NCI-H82 treated with DMSO at 0.1 percent for 48 hours (cell line): ENCODE measurements around the gene FAM171A2.

Source experiments
- DNase-seq: peaks from one replicate; lab custom pipeline; 2025; ENCODE audit not compliant: unreplicated experiment; lab: John Stamatoyannopoulos, UW

Gene FAM171A2

DNA sequence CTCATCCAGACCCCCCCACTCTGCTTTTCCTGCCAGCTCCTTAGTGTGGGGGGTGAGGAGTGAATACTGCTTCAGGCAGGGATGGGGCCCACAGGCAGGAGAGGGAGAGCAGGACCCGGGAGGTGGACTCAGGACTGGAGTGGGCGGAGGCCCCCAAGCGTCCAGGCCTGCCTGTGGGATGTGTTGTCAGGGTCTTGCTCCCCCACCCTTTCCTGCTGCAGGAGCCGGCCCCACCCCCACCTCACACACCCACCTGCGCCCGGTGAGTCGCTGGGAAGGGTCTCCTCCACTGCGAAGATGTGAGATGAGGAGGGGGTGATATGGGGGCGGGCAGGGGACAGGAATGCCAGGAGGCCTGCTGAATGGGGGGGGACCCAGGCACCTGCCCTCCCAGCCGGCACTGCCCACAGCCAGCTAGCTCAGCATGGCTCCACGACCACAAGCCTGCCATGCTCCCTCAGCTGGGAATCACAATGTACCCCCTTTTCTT lies 1.1 kb downstream of the FAM171A2 start:
- DNase-seq: no peak

DNA sequence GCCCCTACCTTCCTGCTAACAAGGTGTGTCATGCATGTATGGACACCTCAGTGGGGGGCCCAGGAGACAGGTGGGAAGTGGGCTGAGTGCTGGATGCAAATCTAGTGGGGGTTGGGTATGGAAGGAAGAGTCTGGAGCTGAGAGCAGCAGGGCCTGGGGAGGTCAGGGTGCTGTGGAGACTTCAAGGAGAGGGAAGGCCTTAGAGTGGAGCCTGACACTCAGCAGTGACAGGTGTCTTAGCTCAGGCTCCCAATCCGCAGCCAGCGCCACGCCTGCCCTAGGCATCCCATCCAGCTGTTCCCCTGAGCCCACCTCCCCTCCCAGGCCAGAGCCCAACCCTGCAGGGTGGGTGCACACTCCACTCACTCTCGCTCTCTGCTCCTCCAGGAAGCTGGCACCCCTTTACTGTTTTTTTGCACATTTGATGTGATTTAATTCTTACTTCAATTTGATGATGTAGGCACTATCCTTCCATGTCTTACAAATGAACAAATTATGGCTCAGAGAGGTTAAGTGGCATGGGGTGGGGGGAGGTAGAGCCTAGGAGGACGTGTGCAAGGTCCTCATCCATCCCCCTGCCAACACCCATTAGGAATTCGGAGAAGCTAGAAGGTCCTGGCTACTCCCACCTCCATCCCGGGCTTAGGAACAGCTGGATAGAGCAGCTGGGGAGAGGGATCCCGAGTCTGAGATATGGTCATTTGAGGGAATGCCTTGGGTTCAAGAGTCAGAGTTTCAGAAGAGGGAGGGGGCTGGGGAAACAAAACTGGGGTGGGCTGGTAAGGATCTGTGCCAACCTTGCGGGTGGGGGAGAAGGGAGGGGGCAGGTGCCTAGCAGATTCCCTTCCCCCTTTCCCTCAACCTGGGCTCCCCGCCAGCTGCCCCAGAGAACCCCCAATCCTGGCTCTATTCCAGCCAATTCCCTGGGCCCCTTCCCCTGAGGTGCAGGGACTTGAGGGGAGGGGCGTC lies 2.1 kb downstream of the FAM171A2 start:
- DNase-seq: no peak

DNA sequence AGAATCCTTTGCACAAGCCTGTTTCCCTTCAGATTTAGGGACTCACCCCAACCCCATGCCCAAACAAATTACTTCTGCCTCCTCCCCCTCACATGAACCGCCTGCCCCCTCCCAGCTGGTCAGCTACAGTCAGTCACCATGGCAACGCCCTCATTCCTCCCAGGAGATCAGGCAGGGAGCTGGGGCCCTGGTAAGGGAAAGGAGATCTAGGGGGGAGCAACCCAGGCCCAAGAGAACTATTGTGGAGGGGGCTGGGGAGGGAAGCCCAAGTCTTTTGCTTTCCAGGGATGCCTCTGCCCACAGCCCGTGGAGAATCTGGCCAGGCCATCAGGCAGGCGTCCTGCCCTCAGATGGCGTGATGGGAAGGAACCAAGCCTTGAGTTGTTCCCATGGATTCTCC lies 2.8 kb downstream of the FAM171A2 start:
- no peak for DNase-seq

DNA sequence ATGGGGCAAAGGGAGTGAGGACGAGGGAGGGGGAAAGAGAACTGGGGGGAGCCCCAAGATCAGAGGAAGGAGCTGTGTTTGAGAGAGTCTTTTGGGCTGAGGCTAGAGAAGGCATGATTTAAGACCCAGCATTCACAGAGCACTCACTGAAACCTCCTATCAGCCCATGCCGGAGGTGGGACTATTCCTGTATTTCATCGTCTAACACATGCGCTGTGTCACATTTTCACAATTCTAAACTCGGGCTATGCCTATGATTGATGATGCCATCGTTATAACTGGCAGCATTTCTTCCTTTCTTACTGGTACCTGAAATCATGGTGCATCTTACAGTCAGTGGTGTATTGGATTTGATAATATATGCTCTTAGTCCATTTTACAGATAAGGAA lies 3.5 kb downstream of the FAM171A2 start:
- DNase-seq: no peak

DNA sequence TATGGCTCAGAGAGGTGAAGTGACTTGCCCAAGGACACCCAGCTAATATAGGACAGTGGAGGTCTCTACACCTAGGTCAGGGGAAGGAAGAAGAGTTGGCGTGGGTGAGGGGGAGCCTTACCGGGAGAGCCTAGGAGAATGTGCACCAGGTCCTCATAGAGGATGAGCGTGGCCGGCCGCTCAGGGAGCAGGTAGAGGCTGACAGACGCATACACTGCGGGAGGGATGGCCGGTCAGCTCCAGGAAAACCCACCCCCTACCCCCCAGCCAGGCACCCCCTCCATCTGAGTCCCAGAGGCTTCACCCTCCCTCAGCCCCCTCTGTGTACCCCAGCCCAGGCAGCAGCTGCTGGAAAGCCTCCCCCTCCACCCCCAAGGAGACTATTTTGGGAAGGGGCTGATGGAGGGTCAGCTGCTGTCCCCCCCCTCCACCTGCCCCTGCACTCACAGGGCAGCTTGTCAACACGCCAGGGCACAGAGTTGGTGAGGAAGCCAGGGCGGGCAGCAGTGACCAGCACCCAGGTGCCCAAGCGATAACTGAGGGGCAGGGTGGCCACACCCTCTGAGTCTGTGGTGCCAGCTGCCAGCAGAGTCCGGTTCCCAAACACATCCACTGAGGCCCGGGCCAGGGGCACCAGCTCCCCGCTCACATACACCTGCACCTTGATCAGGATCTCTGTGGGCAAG lies 4.1 kb downstream of the FAM171A2 start:
- DNase-seq: no peak

DNA sequence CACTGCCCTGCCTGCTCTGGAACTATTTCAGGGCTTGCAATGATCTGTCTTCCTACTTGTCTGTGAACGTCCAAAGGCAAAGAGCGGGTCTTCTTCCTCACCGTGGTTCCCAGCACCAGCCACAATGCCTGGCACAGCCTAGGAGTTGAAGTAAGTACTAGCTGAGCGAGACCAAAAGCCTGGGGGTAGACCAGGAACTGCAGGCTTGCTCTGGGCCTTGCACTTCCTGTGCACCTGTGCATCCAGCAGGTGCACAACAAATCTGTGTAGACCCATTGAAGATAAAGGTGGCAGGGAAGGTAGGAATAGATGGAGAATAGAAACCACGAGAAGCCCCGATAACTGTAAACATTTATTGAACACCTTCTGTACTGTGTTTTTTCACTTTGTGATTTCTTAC lies 4.6 kb downstream of the FAM171A2 start:
- DNase-seq: no peak

DNA sequence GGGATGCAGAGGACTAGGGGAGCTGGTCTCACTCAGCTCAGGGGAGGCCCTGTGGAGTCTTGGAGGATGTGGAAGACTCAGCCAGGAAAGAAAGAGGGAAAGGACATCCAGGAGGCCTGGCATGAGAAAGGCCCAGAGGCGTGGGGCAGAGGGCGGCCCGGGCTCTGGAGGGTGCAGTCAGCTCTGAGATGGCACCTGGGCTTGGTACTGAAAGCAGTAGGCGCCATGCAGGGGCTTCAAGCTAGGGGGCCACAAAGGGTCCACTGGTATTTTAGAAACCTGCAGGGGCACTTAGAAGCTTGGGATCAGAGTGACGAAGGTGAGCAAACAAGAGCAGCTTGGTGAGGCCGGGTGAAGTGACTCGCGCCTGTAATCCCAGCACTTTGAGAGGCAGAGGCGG lies 5.6 kb downstream of the FAM171A2 start:
- no peak for DNase-seq

DNA sequence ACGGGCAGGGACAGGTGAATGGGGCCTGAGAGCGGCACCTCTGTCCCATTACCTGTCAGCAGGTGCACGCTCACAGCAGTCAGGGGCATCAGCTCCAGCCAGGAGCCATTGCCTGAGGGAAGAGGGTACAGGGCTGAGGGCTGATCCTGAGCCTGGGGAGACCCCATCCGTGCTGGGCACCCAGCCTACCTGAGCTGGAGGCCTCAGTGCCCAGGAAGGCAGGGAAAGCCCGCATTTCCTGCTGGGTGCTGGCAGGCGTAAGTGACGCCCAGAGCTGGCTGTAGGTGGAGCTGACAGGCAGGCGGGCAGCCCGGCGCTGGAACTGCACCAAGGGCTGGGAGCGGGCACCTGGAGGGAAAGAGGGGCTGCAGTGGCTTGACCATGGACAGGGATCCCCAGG lies 7.4 kb downstream of the FAM171A2 start:
- DNase-seq: no peak

DNA sequence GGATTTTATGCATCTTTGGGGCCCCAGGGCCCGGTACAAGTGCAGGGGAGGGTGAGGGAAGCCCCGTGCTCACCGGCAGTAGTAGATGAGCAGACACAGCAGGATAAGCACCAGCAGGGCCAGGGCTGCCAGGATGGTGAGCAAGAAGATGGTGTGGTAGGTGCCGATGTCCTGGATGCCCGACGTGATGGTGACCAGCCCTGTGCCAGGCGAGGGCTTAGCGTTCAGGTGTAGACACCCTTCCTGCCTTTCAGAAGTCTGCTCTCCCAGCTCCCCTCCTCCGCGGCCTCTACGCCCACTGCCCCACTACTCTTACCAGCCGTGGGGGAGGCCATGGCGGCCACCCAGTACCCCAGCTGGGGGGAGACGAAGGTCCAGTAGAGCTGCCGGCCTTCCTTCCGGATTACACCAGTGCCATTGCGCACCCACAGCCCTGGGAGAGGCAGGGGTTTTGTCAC lies 8.0 kb downstream of the FAM171A2 start:
- no peak for DNase-seq

DNA sequence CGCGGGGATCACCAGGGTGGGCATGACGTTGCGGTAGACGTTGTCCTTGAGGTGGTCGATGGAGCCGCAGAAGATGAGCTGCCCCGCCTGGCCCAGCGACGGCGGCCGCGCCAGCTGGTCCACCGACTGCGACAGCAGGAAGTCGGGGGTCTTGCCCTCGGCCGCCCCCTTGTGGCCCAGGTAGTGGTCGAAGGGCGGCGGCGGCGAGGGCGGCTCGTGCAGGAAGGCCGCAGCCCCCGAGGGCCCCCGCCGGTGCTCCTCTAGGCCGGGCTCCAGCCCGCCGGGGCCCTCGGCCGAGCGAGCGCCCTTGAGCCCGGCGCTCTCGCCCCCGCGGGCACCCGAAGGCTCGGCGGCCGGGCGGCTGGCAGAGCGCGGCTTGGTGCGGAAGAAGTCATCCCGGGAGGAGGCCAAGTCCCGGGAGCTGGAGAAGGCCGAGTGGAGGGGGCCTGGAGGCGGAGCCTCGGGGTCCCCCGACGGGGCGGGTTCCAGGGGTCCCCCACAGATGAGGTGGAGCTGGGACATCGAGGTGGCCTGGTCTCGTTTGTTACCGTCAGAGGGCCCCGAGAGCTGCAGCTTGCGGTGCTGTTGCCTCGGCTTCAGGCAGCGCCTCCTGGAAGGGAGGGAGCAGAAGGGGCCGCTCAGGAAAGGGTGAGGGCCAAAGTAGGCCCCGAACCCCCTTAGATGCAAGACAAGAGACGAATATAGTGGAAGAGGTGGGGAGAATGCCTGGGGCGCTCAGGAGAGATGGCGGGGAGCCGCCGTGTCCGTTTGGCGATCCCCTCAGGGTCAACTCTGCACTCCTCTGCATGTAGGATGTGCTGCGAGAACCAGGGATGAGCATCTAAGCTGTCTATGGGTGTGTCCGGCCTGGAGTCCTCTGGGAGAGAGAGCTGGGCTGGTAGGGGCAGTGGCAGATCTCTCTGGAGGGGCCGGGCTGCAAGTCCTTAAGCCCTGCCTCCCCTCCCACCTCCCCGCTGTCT lies 8.8 kb downstream of the FAM171A2 start:
- DNase-seq: no peak

DNA sequence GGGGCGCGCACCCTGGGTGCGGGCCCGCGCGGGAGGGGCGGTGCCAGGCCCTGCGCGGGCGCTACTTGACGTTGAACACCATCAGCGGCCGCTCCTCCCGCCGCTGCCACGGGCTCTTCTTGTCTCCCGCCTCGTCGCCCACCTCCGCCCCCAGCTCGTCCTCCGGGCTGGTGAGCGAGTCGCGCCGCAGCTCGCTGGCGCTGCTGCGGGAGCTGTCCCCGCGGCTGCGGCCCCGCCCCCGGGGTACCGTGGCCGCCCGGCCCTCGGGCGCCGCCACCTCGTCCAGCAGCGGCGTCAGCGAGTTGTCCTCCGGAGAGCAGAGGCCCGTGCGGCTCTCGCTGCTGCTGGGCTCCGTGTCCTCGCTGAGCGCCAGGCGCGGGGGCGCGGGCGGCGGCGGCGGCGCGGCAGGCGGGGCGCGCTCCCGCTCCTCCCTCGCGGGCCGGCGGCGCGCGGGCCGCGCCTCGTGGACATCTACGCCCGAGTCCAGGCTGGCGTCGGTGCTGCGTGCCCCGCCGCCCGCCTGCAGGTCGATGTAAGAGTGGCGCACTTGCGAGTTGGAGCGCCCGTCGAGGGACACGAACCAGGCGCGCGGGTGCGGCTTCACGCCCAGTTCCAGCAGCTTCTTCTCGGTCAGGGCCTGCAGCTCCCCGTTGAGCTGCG lies 9.9 kb downstream of the FAM171A2 start:
- DNase-seq: no peak

DNA sequence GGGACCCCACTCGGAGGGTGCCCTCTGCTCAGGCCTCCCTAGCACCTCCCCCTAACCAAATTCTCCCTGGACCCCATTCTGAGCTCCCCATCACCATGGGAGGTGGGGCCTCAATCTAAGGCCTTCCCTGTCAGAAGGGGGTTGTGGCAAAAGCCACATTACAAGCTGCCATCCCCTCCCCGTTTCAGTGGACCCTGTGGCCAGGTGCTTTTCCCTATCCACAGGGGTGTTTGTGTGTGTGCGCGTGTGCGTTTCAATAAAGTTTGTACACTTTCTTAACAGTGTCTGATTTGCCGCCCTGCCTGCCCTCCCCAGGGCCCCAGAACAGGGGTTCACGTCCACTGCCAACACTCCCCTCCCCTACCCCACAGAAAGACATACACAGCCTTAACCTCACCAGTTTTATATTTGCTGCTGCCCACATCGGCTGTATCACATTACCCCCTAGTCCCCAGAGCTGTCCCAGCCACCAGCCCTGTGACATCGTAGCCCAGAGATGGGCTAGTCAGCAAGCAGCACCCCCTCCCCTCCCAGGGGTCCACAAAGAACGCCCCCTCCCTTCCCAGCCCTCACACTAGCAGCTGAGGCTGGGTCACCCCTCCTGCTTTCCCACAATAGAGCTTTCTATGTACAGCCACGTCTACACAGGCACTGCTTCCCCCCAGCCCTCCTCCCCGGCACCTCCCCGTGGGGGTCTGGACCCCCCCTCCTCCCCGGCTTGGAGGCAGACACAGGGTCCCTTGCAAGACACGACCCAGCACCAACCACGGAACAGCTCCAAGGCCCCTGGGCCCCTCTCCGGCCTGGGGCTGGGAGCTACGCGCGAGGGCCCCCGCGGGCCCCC lies 10.6 kb downstream of the FAM171A2 start:
- no peak for DNase-seq

DNA sequence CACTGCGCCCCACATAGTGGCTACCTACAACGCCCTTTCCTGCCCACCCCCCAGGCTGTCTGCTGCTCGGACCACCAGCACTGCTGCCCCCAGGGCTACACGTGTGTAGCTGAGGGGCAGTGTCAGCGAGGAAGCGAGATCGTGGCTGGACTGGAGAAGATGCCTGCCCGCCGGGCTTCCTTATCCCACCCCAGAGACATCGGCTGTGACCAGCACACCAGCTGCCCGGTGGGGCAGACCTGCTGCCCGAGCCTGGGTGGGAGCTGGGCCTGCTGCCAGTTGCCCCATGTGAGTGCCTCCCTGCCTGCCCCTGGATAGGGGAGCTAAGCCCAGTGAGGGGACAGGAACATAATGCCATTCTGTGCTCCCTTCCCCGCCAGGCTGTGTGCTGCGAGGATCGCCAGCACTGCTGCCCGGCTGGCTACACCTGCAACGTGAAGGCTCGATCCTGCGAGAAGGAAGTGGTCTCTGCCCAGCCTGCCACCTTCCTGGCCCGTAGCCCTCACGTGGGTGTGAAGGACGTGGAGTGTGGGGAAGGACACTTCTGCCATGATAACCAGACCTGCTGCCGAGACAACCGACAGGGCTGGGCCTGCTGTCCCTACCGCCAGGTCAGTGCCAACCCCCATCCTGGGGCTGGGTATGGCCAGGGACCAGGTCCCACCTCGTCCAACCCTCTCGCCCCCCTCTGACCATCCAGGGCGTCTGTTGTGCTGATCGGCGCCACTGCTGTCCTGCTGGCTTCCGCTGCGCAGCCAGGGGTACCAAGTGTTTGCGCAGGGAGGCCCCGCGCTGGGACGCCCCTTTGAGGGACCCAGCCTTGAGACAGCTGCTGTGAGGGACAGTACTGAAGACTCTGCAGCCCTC lies 11.5 kb downstream of the FAM171A2 start:
- DNase-seq: no peak

DNA sequence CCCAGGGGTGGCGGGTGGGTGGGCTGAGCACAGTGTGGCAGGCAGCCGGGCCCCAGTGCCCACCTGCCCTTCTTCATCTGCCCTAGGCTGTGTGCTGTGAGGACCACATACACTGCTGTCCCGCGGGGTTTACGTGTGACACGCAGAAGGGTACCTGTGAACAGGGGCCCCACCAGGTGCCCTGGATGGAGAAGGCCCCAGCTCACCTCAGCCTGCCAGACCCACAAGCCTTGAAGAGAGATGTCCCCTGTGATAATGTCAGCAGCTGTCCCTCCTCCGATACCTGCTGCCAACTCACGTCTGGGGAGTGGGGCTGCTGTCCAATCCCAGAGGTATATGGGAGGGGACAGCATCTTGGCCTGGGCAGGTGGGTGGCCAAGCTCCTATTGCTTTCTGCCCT lies 12.2 kb downstream of the FAM171A2 start:
- no peak for DNase-seq

DNA sequence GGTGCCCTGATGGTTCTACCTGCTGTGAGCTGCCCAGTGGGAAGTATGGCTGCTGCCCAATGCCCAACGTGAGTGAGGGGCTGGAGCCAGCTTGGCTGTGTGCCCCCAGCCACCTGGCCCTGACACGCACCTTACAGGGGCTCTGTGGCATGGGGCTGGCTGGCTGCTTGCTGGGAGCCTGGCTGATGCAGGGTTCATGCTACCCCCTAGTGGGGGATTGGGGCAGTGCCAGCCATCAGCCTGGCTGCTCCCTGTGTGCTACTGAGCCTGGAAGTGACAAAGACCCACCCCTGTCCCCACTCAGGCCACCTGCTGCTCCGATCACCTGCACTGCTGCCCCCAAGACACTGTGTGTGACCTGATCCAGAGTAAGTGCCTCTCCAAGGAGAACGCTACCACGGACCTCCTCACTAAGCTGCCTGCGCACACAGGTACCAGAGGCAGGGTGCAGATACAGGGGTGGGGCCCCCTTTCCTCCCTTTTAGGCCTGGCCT lies 12.9 kb downstream of the FAM171A2 start:
- DNase-seq: no peak

DNA sequence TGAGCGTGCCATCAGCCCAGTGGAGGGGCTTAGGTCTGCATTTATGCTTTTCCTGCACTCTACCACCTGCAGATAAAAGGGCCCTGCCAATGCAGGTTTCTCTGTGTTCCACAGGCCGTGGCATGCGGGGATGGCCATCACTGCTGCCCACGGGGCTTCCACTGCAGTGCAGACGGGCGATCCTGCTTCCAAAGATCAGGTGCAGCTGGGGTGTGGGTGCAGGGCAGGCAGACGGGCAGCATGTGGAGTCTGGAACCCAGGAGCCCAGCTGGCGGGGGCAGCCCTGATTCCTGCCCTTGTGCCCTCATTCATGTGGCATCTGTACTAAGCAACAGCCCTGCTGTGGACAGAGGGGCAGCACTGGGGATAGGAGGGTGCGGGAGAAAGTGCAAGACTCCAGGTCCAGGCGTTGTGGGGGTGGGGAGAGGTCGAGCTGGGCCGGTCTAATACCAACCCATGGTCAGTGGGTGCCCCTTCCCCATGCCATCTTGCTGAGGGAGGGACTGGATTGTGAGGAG lies 14.0 kb downstream of the FAM171A2 start:
- DNase-seq: no peak

DNA sequence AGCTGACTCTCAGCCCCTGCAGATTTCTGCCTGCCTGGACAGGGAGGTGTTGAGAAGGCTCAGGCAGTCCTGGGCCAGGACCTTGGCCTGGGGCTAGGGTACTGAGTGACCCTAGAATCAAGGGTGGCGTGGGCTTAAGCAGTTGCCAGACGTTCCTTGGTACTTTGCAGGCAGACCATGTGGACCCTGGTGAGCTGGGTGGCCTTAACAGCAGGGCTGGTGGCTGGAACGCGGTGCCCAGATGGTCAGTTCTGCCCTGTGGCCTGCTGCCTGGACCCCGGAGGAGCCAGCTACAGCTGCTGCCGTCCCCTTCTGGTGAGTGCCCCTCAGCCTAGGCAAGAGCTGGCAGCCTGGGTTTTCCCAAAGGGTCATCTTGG lies 14.7 kb downstream of the FAM171A2 start:
- DNase-seq: no peak
